PC-3 (cell line): ENCODE measurements around the gene CLEC2L. TPM values are rescaled to one million over a fixed set of nuclear protein-coding genes. Genes with fewer than 3 reads are reported as not detected.
A peak's percentile ranks its signal among the peaks of the same experiment; 100 is the strongest.

ENCODE experiments used
- ATAC-seq: fragments of 200-7000 bp; cut with Tn5 transposase; 2 replicates; pipeline ENCODE4 v1.9.1; 2020; ENCODE audit warnings: mild to moderate bottlenecking, moderate library complexity
- BruUV-seq: library from RNA; stranded (reverse); fragments of 400-500 nt; replicated peaks from 2 replicates; lab custom pipeline; 2021; lab: Mats Ljungman, UMichigan
- CTCF ChIA-PET: fragments of 300-600 bp; sonication (Branson Sonifier 250); formaldehyde crosslinking; loops from one replicate; lab custom pipeline; 2022; ENCODE audit warnings: antibody characterized with exemption; lab: Charles Lee
- POLR2A ChIA-PET: fragments of 300-600 bp; sonication (Branson Sonifier 250); formaldehyde crosslinking; loops from one replicate; lab custom pipeline; 2022; ENCODE audit warnings: antibody characterized with exemption; ENCODE audit not compliant: unreplicated experiment; lab: Charles Lee
- DNase-seq: peaks from one replicate; pipeline ENCODE4 v3.0.0-alpha.2; 2015
- H2AFZ ChIP-seq: fragments of 300-600 bp; sonication (generic); 2 replicates; pipeline ENCODE4 v1.6.0; 2016; ENCODE audit warnings: antibody characterized with exemption, low read length
- H3F3A ChIP-seq: fragments of 300-600 bp; sonication (generic); one replicate; pipeline ENCODE4 v1.6.0; 2017; ENCODE audit warnings: antibody characterized with exemption, low read length, control low read depth, mild to moderate bottlenecking; ENCODE audit not compliant: unreplicated experiment
- H3K27ac ChIP-seq: fragments of 300-600 bp; sonication (generic); 2 replicates; pipeline ENCODE4 v1.5.1; 2016; ENCODE audit warnings: mild to moderate bottlenecking, low read length
- H3K27me3 ChIP-seq: fragments of 300-600 bp; sonication (generic); 2 replicates; pipeline ENCODE4 v1.6.1; 2016; ENCODE audit warnings: low read length, mixed read lengths
- H3K36me3 ChIP-seq: fragments of 300-600 bp; sonication (generic); 2 replicates; pipeline ENCODE4 v1.6.1; 2016; ENCODE audit warnings: low read depth, mixed run types, low read length, mixed read lengths
- H3K4me1 ChIP-seq: fragments of 300-600 bp; sonication (generic); 2 replicates; pipeline ENCODE4 v1.5.1; 2016; ENCODE audit warnings: low read length; ENCODE audit not compliant: insufficient read depth
- H3K4me2 ChIP-seq: fragments of 300-600 bp; sonication (generic); 2 replicates; pipeline ENCODE4 v1.6.0; 2016; ENCODE audit warnings: low read length
- H3K4me3 ChIP-seq: fragments of 300-600 bp; sonication (generic); 2 replicates; pipeline ENCODE4 v1.5.1; 2016; ENCODE audit warnings: mild to moderate bottlenecking, low read length, mixed read lengths
- H3K79me2 ChIP-seq: fragments of 300-600 bp; sonication (generic); 2 replicates; pipeline ENCODE4 v1.6.1; 2017; ENCODE audit warnings: low read length, mixed read lengths
- H3K9ac ChIP-seq: fragments of 300-600 bp; sonication (generic); 2 replicates; pipeline ENCODE4 v1.6.0; 2016; ENCODE audit warnings: mild to moderate bottlenecking, low read length
- H3K9me2 ChIP-seq: fragments of 300-600 bp; sonication (generic); replicated peaks from 2 replicates; pipeline ENCODE4 v1.6.1; 2016; ENCODE audit warnings: mixed run types, low read length, mixed read lengths
- H3K9me3 ChIP-seq: fragments of 300-600 bp; sonication (generic); 2 replicates; pipeline ENCODE4 v1.6.1; 2016; ENCODE audit warnings: low read length, mixed read lengths
- H4K20me1 ChIP-seq: fragments of 300-600 bp; sonication (generic); 2 replicates; pipeline ENCODE4 v1.6.1; 2016; ENCODE audit warnings: low read length, mixed read lengths
- CTCF ChIP-seq: fragments of 300-600 bp; sonication (generic); conservative IDR thresholded peaks from 2 replicates; pipeline ENCODE4 v1.5.1; 2017; ENCODE audit warnings: antibody characterized with exemption, low read depth, mild to moderate bottlenecking, low read length
- EZH2 ChIP-seq: fragments of 300-600 bp; sonication (generic); IDR thresholded peaks from one replicate; pipeline ENCODE4 v1.6.1; 2017; ENCODE audit warnings: antibody characterized with exemption, mild to moderate bottlenecking, low read length; ENCODE audit not compliant: unreplicated experiment
- EZH2phosphoT487 ChIP-seq: fragments of 300-600 bp; sonication (generic); IDR thresholded peaks from 2 replicates; pipeline ENCODE4 v1.6.1; 2018; ENCODE audit warnings: mild to moderate bottlenecking, antibody characterized with exemption, low read length, borderline replicate concordance
- intact Hi-C: fragments of 100-400 bp; cut with micrococcal nuclease; formaldehyde crosslinking; loops from 2 replicates; pipeline ENCODE4 v1.9.0; 2023
- total RNA-seq: library from RNA; depleted of rRNA; stranded (reverse); fragments of >200 nt; gene quantifications from 2 replicates; pipeline ENCODE4 v1.2.3, GENCODE V29; 2014

Gene CLEC2L
- total RNA-seq, 1 experiment from 2014 or later, result not detected

GRCh38 chr7:139490130-139490529 lies 33.4 kb upstream of the CLEC2L start:
- ChIA-PET CTCF (interaction anchor here (0.6 kb wide), 1 partner anchor 167 kb away, joined by 7 read pairs; no protein-coding TSS in a partner anchor), POLR2A (no interaction called here)
- intact Hi-C loops, result loop anchor here (10.0 kb wide), 1 partner anchor 65 kb away; no protein-coding TSS in a partner anchor
- Histone ChIP-seq H3K27ac (no peak overlapping the region), H2AFZ (no peak overlapping the region), H3K9me3 (no peaks in the 10 kb centered on the region), H3K4me2 (no peak overlapping the region), H3K36me3 (no peaks in the 10 kb centered on the region), H4K20me1 (no peaks in the 10 kb centered on the region), H3F3A (no peaks in the 10 kb centered on the region), H3K79me2 (no peaks in the 10 kb centered on the region), H3K9me2 (no peaks in the 10 kb centered on the region), H3K27me3 (no peaks in the 10 kb centered on the region), H3K4me3 (no peak overlapping the region), H3K4me1 (no peaks in the 10 kb centered on the region), H3K9ac (no peak overlapping the region)
- ATAC-seq (peak; percentile 49), DNase-seq (peak; percentile 26)
- TF ChIP-seq EZH2 (no peak), CTCF (no peak), EZH2phosphoT487 (no peak)
- no TSS peak for BruUV-seq

- CTCF ChIA-PET, result no interaction called here
These were observed 31.2 kb upstream of the CLEC2L start for GRCh38 chr7:139492293-139492692.

GRCh38 chr7:139494835-139495579 lies 28.5 kb upstream of the CLEC2L start:
- POLR2A ChIA-PET, result no interaction called here
- Histone ChIP-seq H3K79me2 (no peaks in the 10 kb centered on the region), H2AFZ (no peak overlapping the region), H3K27ac (no peak overlapping the region), H3K9me3 (no peaks in the 10 kb centered on the region), H3K9ac (no peak overlapping the region), H3K27me3 (no peaks in the 10 kb centered on the region), H3F3A (no peaks in the 10 kb centered on the region), H4K20me1 (no peaks in the 10 kb centered on the region), H3K4me2 (no peak overlapping the region), H3K36me3 (no peaks in the 10 kb centered on the region), H3K4me3 (no peak overlapping the region), H3K9me2 (no peaks in the 10 kb centered on the region), H3K4me1 (no peaks in the 10 kb centered on the region)
- no peak for DNase-seq
- TF ChIP-seq CTCF (no peak), EZH2 (no peak), EZH2phosphoT487 (no peak)
- no peak for ATAC-seq
- CTCF ChIA-PET, result no interaction called here
- intact Hi-C loops, result loop anchor here (10.0 kb wide), 1 partner anchor 60 kb away; no protein-coding TSS in a partner anchor
- BruUV-seq, result no TSS peak

More at GRCh38 chr7:139492293-139492692, 31.2 kb upstream of the CLEC2L start:
- no peak for TF ChIP-seq EZH2phosphoT487
- Histone ChIP-seq H3K4me1 (no peaks in the 10 kb centered on the region), H3K9ac (no peak overlapping the region), H3K27me3 (no peaks in the 10 kb centered on the region), H3K27ac (no peak overlapping the region), H2AFZ (no peak overlapping the region), H3K9me3 (no peaks in the 10 kb centered on the region), H3K9me2 (no peaks in the 10 kb centered on the region), H3F3A (no peaks in the 10 kb centered on the region), H3K36me3 (no peaks in the 10 kb centered on the region), H4K20me1 (no peaks in the 10 kb centered on the region), H3K4me3 (no peak overlapping the region), H3K79me2 (no peaks in the 10 kb centered on the region), H3K4me2 (no peak overlapping the region)
- no TSS peak for BruUV-seq
- ATAC-seq (no peak), DNase-seq (no peak)
- intact Hi-C loops, result loop anchor here (10.0 kb wide), 1 partner anchor 63 kb away; no protein-coding TSS in a partner anchor
- POLR2A ChIA-PET, result no interaction called here
